ENCODE data around the gene LCNL1.

DNA sequence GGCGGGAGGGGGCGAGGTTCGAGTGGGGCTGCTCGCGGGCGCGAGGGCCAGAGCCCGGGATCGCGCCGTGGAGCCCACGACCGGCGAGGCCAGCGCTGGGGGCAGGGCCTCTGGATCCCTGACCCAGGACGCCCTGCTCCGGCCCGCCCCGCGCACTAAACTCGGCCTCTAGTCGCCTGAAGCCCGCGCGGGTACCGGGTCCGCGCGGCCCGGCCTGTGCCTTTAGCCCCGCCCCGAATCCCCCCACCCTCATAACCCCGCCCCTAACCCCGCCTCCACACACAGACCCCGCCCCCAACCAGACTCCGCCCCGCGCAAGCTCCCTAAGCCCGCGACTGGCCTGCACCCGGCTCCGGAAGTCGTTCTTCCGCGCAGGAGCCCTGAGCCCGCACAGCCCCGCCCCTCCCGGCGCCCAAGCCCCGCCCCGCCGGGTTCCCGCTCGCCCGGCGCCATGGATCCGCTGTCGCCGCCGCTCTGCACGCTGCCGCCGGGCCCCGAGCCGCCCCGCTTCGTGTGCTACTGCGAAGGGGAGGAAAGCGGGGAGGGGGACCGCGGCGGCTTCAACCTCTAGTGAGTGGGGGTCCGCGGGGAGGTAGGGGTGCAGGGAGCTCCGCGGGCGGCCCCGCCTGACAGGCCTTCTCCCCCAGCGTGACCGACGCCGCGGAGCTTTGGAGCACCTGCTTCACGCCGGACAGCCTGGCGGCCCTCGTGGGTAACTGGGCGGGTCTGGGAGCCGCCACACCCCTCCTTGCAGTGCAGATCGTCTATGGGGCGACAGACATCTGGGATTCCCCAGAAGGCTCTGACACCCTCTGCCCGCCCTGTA lies 9.4 kb downstream of the LCNL1 start, which contains the start of gene PAXX:
- TF ChIP-seq, protein P1, sequence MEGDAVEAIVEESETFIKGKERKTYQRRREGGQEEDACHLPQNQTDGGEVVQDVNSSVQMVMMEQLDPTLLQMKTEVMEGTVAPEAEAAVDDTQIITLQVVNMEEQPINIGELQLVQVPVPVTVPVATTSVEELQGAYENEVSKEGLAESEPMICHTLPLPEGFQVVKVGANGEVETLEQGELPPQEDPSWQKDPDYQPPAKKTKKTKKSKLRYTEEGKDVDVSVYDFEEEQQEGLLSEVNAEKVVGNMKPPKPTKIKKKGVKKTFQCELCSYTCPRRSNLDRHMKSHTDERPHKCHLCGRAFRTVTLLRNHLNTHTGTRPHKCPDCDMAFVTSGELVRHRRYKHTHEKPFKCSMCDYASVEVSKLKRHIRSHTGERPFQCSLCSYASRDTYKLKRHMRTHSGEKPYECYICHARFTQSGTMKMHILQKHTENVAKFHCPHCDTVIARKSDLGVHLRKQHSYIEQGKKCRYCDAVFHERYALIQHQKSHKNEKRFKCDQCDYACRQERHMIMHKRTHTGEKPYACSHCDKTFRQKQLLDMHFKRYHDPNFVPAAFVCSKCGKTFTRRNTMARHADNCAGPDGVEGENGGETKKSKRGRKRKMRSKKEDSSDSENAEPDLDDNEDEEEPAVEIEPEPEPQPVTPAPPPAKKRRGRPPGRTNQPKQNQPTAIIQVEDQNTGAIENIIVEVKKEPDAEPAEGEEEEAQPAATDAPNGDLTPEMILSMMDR (IDR thresholded peaks at IDR 0.05) = peak in 1 of 6 experiments; percentile 8
- peak; percentile 13 to 24 for TF ChIP-seq POLR2A (IDR thresholded peaks at IDR 0.05)

All from Peyer's patch (tissue), 4 donors.